GM10248 (cell line): ENCODE measurements around the gene PIWIL1.

ENCODE experiments used
- CTCF ChIA-PET: fragments of 300-600 bp; sonication (Branson Sonifier 250); formaldehyde crosslinking; extraction: SDS; loops from one replicate; lab custom pipeline; 2021; ENCODE audit warnings: antibody characterized with exemption; lab: Yijun Ruan, JAX
- POLR2A ChIA-PET: fragments of 350-650 bp; sonication (Branson Sonifier 250); formaldehyde crosslinking; extraction: SDS; loops from one replicate; lab custom pipeline; 2020; ENCODE audit warnings: antibody characterized with exemption; lab: Yijun Ruan, JAX
- DNase-seq: peaks from one replicate; pipeline ENCODE4 v3.0.0; 2012; ENCODE audit errors: extremely low spot score
- TF ChIP-seq, protein P1 (sequence below): IDR thresholded peaks from 2 replicates; pipeline ENCODE4 v1.5.1; 2012; ENCODE audit warnings: mild to moderate bottlenecking, low read depth; ENCODE audit errors: extremely low read depth, missing control alignments, control extremely low read depth

Gene PIWIL1

DNA sequence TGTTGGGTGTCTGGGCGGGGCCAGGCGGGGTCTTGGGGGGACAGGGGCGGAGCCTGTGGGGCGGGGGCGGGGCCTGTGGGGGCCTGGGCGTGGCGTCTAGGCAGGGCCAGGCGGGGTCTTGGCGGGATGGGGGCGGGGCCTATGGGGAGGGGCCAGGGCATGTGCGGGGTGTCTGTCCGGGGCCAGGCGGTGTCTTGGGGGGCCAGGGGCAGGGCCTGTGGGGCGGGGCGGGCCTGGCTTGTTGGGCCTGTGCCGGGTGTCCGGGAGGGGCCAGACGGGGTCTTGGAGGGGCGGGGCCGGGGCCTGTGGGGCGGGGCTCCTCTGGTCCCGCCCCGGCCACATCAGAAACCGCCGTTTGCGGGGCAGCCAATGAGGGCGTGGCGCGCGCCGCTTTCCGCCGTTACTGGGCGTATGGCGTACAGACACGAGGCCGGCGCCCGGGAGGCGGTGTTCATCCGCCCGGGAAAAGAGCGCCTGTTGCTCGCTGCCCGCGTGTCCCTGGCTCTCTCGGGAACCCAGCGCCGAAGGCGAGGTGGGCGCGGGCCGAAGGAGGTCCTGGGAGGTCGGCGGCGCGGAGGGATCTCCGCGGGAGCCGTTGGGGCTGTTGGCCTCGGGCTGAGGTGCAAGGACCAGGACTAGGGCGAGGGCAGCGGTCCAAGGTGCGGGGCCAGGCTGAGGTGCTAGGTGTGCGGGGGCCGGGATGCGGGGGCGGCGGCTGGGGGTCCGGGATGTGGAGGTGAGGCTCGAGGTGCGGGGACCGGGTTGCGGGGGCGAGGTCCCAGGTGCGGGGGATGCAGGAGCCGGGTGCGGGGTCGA is at the start of gene PIWIL1:
PIWIL1 (plus strand) TSS at position 400 of the 816 bp plus-strand sequence. CDS start 4,705 bp downstream, outside the sequence.
- TF ChIP-seq, protein P1, sequence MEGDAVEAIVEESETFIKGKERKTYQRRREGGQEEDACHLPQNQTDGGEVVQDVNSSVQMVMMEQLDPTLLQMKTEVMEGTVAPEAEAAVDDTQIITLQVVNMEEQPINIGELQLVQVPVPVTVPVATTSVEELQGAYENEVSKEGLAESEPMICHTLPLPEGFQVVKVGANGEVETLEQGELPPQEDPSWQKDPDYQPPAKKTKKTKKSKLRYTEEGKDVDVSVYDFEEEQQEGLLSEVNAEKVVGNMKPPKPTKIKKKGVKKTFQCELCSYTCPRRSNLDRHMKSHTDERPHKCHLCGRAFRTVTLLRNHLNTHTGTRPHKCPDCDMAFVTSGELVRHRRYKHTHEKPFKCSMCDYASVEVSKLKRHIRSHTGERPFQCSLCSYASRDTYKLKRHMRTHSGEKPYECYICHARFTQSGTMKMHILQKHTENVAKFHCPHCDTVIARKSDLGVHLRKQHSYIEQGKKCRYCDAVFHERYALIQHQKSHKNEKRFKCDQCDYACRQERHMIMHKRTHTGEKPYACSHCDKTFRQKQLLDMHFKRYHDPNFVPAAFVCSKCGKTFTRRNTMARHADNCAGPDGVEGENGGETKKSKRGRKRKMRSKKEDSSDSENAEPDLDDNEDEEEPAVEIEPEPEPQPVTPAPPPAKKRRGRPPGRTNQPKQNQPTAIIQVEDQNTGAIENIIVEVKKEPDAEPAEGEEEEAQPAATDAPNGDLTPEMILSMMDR = no peak
- CTCF ChIA-PET = interaction anchor here (1.0 to 2.8 kb wide), 2 partner anchors 292 to 312 kb away, joined by 3 to 9 read pairs; no protein-coding TSS in a partner anchor
- no peak for DNase-seq
- POLR2A ChIA-PET = no interaction called here

DNA sequence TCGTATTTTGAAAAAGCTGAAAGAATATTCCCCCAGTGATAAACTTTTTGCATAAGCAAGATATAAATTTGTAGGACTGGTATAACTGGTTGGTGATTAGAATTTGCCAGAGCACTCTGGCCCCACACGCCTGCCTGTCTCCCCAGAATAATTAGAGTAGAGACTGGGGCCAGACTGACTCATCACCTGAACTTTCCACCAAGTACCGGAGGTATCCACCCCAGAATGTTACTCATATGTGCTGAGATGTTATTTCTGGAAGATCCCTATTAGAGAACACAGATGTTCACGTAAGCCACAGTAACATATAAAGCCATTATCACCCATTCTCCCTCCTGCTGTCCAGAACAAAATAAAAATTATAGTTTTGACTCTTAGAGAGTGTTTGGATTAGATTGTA is 49.5 kb upstream of the PIWIL1 start:
- TF ChIP-seq, protein P1 = no peak
- ChIA-PET POLR2A (no interaction called here), CTCF (no interaction called here)
- no peak for DNase-seq

DNA sequence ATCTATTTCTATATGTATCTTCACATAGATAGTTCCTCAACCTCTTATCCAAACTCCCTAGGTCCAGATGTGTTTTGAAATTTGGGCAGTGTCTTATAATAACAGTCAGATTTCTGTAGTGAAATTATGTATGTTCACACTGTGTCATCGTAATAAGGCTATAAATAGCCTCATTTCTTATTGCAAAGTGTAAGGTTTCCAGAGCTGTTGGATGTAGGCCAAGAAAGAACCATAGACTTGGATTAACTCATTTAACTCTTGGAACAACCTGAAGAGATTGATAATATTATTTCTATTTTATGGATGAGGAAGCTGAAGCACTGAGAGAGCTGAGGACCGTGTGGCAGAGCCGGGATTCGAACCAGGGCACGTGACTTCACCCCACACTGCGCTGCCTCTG is 49.0 kb upstream of the PIWIL1 start:
- TF ChIP-seq, protein P1 = no peak
- no peak for DNase-seq
- ChIA-PET POLR2A (no interaction called here), CTCF (no interaction called here)

DNA sequence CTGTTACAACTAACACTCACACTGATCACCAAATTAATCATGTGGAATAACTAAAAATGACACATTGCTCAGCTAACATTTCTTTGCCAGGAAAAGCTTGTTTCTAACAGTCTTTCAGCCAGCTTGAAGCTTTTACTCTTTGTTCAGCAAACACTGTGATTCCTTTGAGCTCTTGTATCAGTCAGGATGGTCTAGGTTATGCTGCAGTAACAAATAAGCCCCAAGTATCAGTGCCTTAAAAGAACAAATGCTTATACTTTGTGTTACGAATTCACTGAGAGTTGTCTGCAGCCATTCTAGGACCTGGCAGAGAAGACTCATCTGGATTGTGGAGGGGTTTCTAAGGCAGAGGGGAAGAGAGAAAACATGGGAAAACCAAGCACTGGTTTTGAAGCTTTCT is 47.6 kb upstream of the PIWIL1 start:
- POLR2A ChIA-PET = no interaction called here
- CTCF ChIA-PET = no interaction called here
- no peak for DNase-seq
- TF ChIP-seq, protein P1 = no peak

DNA sequence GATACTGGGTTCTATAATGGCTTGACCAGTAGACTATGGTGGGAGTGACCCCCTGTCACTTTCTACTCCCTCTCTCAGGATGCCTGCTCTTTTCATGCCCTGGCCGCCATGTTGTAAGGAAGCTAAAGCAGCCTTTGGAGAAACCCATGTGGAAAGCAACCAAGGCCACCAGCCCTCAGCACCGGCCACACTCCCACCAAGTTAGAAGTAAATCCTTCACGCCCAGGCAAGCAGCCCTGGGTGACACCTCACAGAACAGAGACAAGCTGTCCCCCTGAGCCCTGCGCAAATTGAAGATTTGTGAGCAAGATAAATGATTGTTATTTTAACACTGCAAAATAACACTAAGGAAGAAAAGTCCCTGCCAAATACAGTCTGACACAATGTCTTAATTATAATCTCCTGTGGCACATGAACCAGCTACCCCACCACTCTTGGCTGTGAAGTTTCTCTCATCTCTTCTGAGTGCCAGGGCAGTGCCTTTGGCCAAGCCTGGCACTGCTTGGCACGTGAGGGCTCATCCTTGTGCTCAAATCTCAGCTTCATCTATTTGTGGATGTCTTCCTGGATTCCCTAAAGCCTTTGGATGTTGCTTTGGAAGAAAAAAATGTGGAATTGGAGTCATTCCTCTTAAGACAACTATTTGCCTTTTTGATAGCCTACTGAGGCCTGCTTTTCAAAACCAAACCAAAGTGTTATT is 39.2 kb upstream of the PIWIL1 start:
- no peak for DNase-seq

DNA sequence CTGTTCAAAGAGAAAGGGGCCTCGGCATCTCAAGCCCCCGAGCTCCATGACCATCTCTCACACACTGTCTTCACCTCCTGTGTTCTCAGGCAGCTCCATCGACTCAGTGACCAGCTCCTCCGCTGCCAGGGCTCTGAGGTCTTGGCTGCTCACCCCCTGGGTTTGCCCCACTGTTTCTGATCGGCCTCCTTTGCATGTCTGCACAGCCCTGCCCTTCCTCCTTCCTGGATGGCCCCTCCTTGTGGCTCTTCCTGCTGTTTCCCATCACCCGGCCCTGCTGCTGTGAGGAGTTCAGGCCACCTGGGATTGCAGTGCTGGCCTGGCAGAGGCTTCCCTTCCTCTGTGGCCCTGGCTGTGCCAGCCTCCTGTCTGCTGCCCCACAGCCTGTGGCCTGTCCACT is 38.1 kb upstream of the PIWIL1 start:
- ChIA-PET CTCF (no interaction called here), POLR2A (no interaction called here)
- TF ChIP-seq, protein P1 = no peak
- DNase-seq = no peak

More for the DNA sequence above, 39.2 kb upstream of the PIWIL1 start:
- TF ChIP-seq, protein P1 = no peak
- CTCF ChIA-PET = no interaction called here
- POLR2A ChIA-PET = no interaction called here
